OCI-LY7 (cell line): Measurements from ENCODE around the gene SALL3. TPM values are rescaled to one million over a fixed set of nuclear protein-coding genes. Genes with fewer than 3 reads are reported as not detected.

Source experiments
- BruUV-seq: library from RNA; stranded (reverse); fragments of 400-500 nt; replicated peaks from 2 replicates; lab custom pipeline; 2021; lab: Mats Ljungman, UMichigan
- CTCF ChIA-PET: fragments of 300-600 bp; sonication (Branson Sonifier 250); formaldehyde crosslinking; loops from one replicate; lab custom pipeline; 2022; ENCODE audit warnings: antibody characterized with exemption; ENCODE audit not compliant: unreplicated experiment; lab: Charles Lee
- POLR2A ChIA-PET: fragments of 300-600 bp; sonication (Branson Sonifier 250); formaldehyde crosslinking; loops from one replicate; lab custom pipeline; 2022; ENCODE audit warnings: antibody characterized with exemption; lab: Charles Lee
- DNase-seq: peaks from one replicate; pipeline ENCODE4 v3.0.0-alpha.2; 2015; ENCODE audit warnings: low spot score
- H2AFZ ChIP-seq: fragments of 200-600 bp; sonication (generic), shearing (Covaris generic); 2 replicates; pipeline ENCODE4 v1.6.1; 2014; ENCODE audit warnings: mild to moderate bottlenecking, antibody characterized with exemption, low read length, moderate library complexity
- H3K27ac ChIP-seq: fragments of 200-600 bp; sonication (generic); 2 replicates; pipeline ENCODE4 v1.5.1; 2014; ENCODE audit warnings: mixed run types, low read depth, mild to moderate bottlenecking, moderate library complexity, low read length, inconsistent platforms; ENCODE audit not compliant: poor library complexity, severe bottlenecking
- H3K36me3 ChIP-seq: fragments of 200-600 bp; sonication (generic); 2 replicates; pipeline ENCODE4 v1.6.1; 2014; ENCODE audit warnings: mild to moderate bottlenecking, antibody characterized with exemption, low read length, moderate library complexity, mixed read lengths; ENCODE audit not compliant: insufficient read depth
- H3K4me1 ChIP-seq: fragments of 200-600 bp; sonication (generic); 2 replicates; pipeline ENCODE4 v1.5.1; 2014; ENCODE audit warnings: mild to moderate bottlenecking, low read length; ENCODE audit not compliant: insufficient read depth, poor library complexity, severe bottlenecking
- H3K4me2 ChIP-seq: fragments of 200-600 bp; sonication (generic); 2 replicates; pipeline ENCODE4 v1.6.1; 2014; ENCODE audit warnings: mild to moderate bottlenecking, low read length
- H3K4me3 ChIP-seq: fragments of 200-600 bp; sonication (generic); 2 replicates; pipeline ENCODE4 v1.5.1; 2014; ENCODE audit warnings: mild to moderate bottlenecking, low read depth, low read length; ENCODE audit not compliant: poor library complexity, severe bottlenecking
- H3K79me2 ChIP-seq: fragments of 200-600 bp; sonication (generic); 2 replicates; pipeline ENCODE4 v1.6.1; 2016; ENCODE audit warnings: low read depth, mild to moderate bottlenecking, low read length, moderate library complexity, mixed read lengths; ENCODE audit not compliant: insufficient read depth
- H3K9me2 ChIP-seq: fragments of 200-600 bp; sonication (generic); 2 replicates; pipeline ENCODE4 v1.6.1; 2016; ENCODE audit warnings: mild to moderate bottlenecking, low read length, mixed read lengths; ENCODE audit not compliant: insufficient read depth
- H3K9me3 ChIP-seq: fragments of 200-600 bp; sonication (generic); 2 replicates; pipeline ENCODE4 v1.6.1; 2014; ENCODE audit warnings: mild to moderate bottlenecking, mixed run types, low read length, mixed read lengths
- H4K20me1 ChIP-seq: fragments of 200-600 bp; sonication (generic); 2 replicates; pipeline ENCODE4 v1.6.1; 2014; ENCODE audit warnings: mild to moderate bottlenecking, antibody characterized with exemption, low read length, moderate library complexity, mixed read lengths; ENCODE audit not compliant: insufficient read depth
- CTCF ChIP-seq: fragments of 200-600 bp; sonication (generic); conservative IDR thresholded peaks from 2 replicates; pipeline ENCODE4 v1.5.1; 2014; ENCODE audit warnings: mild to moderate bottlenecking, antibody characterized with exemption, low read length, moderate library complexity, mixed read lengths
- EZH2phosphoT487 ChIP-seq: fragments of 200-600 bp; sonication (generic); IDR thresholded peaks from 2 replicates; pipeline ENCODE4 v1.6.1; 2018; ENCODE audit warnings: low read depth, borderline replicate concordance, mild to moderate bottlenecking, mixed run types, antibody characterized with exemption, low read length, moderate library complexity, mixed read lengths
- intact Hi-C: fragments of 100-400 bp; cut with micrococcal nuclease; formaldehyde crosslinking; loops from one replicate; pipeline ENCODE4 v1.10.0; 2022; ENCODE audit not compliant: unreplicated experiment
- total RNA-seq, 2 experiments: library from RNA; depleted of rRNA in 1 of 2; stranded (reverse); fragments of >200 nt in 1 of 2; shearing (Covaris generic) in 1 of 2; gene quantifications; 2 replicates each; pipeline ENCODE4 v1.2.3, GENCODE V29; 2014 to 2022

SALL3 gene
- total RNA-seq, 2 experiments from 2014 or later = not detected

DNA sequence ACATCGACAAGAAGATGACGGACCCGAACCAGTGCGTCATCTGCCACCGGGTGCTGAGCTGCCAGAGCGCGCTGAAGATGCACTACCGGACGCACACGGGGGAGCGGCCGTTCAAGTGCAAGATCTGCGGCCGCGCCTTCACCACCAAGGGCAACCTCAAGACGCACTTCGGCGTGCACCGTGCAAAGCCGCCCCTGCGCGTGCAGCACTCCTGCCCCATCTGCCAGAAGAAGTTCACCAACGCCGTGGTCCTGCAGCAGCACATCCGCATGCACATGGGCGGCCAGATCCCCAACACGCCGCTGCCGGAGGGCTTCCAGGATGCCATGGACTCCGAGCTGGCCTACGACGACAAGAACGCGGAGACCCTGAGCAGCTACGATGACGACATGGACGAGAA, 14.4 kb downstream of the SALL3 start:
- Histone ChIP-seq H3K27ac (no peak overlapping the region), H3K9me2 (no peaks in the 10 kb centered on the region), H3K4me2 (no peak overlapping the region), H3K4me1 (no peaks in the 10 kb centered on the region), H3K9me3 (no peaks in the 10 kb centered on the region), H2AFZ (no peak overlapping the region), H4K20me1 (no peaks in the 10 kb centered on the region), H3K4me3 (no peak overlapping the region), H3K36me3 (no peaks in the 10 kb centered on the region), H3K79me2 (no peaks in the 10 kb centered on the region)
- CTCF ChIA-PET = no interaction called here
- POLR2A ChIA-PET = no interaction called here
- intact Hi-C loops = no loop called here
- no peak for DNase-seq
- no TSS peak for BruUV-seq
- TF ChIP-seq EZH2phosphoT487 = no peak
- no peak for TF ChIP-seq CTCF

DNA sequence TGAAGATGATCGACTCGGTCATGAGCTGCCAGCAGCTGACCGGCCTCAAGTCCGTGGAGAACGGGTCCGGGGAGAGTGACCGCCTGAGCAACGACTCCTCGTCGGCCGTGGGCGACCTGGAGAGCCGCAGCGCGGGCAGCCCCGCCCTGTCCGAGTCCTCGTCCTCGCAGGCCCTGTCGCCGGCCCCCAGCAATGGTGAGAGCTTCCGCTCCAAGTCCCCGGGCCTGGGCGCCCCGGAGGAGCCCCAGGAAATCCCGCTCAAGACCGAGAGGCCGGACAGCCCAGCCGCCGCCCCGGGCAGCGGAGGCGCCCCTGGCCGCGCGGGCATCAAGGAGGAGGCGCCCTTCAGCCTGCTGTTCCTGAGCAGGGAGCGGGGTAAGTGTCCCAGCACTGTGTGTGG, 14.9 kb downstream of the SALL3 start:
- Histone ChIP-seq H3K36me3 (no peaks in the 10 kb centered on the region), H3K4me1 (no peaks in the 10 kb centered on the region), H3K9me2 (no peaks in the 10 kb centered on the region), H3K4me2 (no peak overlapping the region), H3K4me3 (no peak overlapping the region), H3K79me2 (no peaks in the 10 kb centered on the region), H3K9me3 (no peaks in the 10 kb centered on the region), H2AFZ (no peak overlapping the region), H4K20me1 (no peaks in the 10 kb centered on the region), H3K27ac (no peak overlapping the region)
- no peak for DNase-seq
- ChIA-PET CTCF (no interaction called here), POLR2A (no interaction called here)
- intact Hi-C loops = no loop called here
- no TSS peak for BruUV-seq
- TF ChIP-seq EZH2phosphoT487 (no peak), CTCF (no peak)

- H3K27ac ChIP-seq = no peak overlapping the region
- H3K79me2 ChIP-seq = no peaks in the 10 kb centered on the region
- intact Hi-C loops = no loop called here
- H3K9me2 ChIP-seq = no peaks in the 10 kb centered on the region
- no peaks in the 10 kb centered on the region for H4K20me1 ChIP-seq
- H3K4me3 ChIP-seq = no peak overlapping the region
- no peaks in the 10 kb centered on the region for H3K4me1 ChIP-seq
- POLR2A ChIA-PET = no interaction called here
- no peak for DNase-seq
- CTCF ChIA-PET = no interaction called here
- TF ChIP-seq EZH2phosphoT487 = no peak
- no peak for TF ChIP-seq CTCF
- no peaks in the 10 kb centered on the region for H3K36me3 ChIP-seq
- BruUV-seq = no TSS peak
- no peak overlapping the region for H3K4me2 ChIP-seq
- no peak overlapping the region for H2AFZ ChIP-seq
- no peaks in the 10 kb centered on the region for H3K9me3 ChIP-seq
Observed at GRCh38 chr18:78994977-78995582, 15.5 kb downstream of the SALL3 start.
